Measurements from ENCODE around the gene SMYD3.

The SMYD3 gene

DNA sequence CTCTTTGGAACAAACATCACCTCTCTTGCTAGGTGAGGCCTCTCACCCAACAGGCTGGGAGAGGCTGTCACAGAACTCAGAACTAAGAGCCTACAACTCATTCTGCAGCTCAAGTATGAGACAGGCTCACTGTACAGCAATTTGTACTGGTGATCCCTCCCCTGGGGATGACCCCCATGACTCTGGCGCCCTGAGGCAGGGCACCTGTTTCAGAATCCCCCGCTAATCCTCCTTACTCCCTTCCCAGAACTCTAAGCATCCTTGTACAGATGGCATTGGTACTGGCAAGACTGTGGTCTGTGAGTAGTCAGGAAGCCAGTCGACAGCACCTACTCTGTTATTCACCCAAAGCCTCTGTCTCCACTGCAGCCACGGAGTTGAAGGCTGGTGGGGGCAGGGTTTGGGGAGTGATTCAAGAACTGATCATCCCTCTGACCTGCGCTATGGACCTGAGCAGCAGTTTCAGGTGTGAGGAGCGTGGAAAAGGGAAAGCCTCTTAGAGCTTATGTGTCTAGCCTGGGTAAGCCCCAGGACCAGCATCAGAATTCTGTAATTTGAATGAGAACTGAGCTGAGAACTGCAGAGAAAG, 696.8 kb downstream of the SMYD3 start:
- DNase-seq, result no peak

DNA sequence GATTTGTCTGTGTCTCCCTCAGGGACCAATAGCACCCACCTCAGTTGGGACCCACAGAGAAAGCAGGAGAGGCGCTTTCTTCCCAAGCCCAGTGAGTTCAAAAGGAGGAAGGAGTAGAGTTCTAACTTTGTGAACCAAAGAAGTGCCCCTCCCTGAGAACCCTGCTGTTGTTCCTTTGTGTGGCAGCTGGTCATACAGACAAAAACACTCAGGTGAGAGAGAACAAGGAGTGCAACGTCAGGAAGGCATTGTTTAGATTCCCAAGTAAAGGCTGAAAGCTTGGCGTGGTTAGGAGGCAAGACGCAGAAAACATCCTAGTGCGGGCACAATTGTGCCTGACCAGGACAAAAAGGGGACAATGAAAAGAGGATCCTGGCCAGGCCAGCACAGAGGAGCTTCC, 697.7 kb downstream of the SMYD3 start:
- no peak for DNase-seq

DNA sequence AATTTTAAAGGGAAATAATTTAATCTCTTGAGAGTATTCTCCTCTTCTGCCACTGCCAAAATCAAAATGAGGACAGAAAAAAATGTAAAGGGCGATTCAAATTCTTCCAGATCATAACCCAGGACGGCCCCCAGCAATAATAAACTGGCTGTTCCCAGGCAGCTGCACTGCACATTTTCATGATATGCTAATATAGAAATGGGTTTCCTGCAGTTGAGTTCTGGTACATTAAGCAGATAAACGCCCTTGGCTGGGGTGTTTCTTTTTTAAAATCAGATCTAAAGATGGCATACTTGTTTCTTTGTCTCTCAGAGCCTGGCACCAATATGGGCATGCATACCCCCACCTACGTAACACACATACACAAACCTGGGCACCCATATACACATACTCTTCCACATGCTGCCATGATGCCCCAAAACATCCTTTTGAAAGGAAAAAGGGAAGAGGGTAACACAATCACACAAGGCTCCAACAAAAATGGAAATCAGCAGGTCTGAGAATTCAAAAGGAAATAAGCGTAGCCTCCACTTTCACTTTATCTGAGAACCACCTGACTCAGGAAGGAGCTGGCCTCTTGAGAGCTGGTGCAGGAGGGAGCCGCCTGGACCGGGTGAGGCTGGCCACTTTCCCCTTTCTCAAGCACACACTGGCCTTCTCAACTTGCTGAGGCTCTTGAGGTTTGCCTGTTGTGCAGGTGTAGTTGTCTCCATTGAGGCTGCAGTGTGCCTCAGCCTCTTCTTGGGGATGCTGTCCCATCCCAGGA, 698.9 kb downstream of the SMYD3 start:
- no peak for DNase-seq

DNA sequence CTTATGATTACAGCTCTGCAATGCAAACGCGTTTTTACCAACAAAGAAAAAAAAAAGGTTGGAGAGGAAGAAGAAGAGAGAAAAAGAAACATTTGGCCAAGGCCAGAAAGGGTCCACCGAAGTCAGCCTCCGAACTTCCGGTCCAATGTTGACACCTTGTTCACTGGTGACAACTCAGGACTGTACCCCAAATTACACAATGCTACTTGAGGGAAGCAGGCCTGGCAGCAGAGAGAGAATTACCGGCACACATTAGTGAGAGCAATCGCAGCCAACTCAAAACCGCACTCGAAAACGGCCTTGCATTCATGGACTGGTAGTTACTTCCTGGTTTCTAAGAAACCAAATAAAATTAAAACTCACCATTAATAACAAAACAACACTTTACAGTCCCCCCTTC, 699.8 kb downstream of the SMYD3 start:
- no peak for DNase-seq

DNA sequence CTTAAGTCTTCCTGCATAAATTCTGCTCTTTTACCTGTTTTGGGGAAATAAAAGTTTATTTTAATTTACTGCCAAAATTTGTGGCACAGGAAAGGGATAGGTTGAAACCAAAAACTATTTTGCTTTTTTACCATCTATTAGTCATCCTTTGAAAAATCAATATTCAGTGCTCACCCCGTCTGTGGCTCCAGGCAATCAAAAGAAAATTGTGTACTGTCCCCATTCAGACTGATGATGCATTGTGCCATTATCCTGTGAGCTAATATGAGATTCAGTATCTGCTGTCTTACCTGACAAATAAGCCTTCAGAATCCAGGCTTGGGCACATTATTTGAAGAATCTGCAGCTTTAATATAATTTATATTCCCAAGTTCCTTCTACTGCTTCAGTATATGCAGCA, 701.5 kb downstream of the SMYD3 start:
- no peak for DNase-seq

DNA sequence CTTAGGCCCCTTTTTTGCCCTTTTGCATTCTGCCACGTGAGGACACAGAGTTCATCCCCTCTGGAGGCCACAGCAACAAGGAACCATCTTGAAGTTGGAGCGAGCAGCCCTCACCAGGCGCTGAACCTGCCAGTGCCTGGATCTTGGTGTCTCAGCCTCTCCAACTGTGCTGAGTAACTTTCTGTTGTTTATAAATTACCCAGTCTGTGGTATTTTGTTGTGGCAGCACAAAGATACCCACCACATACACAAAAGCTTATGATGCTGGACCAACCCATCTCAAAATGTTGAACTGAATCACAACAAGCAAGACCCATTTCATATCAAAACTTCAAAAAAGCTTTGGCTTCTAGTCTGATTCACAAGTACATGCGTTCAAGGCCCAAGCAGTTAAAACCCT, 702.4 kb downstream of the SMYD3 start:
- DNase-seq, result no peak

DNA sequence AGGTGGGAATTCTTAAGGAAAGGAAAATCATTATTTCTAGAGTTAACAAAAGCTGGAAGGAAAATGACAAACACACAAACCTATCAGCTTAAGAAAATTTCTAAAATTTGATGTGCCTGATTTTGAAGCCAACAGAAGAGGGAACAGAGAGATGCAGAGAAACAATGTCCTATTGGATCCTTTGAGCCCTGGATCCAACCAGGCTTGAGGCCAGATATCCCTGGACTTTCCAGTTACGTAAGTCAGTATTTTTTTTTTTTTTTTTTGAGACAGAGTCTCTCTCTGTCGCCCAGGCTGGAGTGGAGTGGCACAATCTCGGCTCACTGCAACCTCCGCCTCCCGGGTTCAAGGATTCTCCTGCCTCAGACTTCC, 703.4 kb downstream of the SMYD3 start:
- DNase-seq, result no peak

DNA sequence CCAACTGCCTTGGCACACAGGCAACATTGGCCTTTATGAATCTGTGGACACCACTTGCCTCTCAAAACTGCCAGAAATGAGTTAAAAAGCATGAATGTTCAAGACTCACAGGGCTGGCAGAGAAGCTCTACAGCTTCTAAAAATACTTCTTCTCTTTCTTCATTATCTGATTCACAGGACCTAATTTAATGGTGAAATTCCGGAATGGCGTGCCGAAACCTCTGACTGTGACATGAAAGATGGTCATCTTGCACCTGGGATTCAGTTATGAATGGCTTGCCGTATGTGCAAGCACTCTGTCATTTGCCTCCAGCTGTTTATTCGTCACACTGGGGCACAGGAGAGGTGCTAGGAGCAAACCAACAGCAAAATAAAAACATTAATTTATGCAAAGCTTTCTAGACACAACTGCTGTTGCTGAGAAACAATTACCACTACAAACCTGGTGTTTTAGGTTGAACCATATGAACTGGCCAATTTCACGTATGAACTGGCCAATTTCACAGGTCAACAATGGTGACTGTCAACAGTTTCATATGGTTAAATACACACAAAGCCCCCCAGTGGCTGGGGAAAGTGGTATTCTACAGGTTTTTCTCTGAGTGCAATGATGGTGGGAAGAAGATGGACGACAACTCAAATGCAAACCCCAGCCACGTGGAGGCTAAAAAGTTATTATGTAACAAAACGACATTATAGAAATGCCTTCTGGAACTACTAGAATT, 704.0 kb downstream of the SMYD3 start:
- DNase-seq, result no peak

DNA sequence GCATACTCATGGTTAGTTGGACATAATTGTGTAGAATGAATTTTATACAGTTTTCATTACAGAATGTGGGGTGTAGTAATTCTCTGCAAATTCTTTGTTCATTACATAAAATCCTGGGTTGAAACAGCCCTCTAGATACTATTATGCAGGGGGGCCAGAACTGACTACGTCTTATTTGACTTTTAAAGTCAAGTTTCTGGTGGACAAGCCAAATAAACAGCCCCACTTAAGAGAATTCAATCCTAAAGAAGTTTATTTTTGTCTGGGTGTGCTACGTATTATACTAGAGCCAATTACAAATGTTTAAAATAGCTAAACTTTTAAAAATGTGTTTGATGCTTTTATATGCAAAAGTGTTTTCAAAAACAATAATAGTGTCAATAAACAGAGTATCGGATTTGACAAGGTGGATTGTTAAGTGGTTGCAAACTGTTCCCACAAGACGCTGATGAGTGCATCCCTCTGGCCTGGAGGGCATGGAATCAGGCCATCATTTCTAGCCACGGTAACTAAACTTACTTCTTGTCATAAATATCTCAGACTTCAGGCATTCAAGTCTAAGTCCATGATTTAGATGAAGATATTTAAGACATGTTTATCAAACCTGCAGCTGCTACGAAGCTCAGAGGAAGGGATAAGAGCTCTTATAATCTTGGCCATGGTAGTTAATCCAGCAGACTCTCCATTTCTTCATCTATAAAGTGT, 706.0 kb downstream of the SMYD3 start:
- no peak for DNase-seq

DNA sequence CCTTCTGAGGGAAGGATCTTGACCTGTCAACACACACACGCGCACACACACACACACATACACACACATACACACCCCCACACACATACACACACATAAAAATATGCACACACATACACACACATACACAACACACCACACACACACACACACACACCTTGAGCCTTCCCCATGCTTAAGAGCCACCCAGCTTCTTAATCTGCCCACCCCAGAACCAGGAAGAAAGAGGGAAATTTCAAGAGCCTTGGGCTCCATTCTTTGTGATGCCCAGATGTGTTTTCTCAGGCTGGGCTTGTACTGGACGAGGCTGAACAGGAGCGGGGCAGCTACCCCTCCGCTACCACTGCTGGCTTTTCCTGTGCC, 708.7 kb downstream of the SMYD3 start:
- no peak for DNase-seq

DNA sequence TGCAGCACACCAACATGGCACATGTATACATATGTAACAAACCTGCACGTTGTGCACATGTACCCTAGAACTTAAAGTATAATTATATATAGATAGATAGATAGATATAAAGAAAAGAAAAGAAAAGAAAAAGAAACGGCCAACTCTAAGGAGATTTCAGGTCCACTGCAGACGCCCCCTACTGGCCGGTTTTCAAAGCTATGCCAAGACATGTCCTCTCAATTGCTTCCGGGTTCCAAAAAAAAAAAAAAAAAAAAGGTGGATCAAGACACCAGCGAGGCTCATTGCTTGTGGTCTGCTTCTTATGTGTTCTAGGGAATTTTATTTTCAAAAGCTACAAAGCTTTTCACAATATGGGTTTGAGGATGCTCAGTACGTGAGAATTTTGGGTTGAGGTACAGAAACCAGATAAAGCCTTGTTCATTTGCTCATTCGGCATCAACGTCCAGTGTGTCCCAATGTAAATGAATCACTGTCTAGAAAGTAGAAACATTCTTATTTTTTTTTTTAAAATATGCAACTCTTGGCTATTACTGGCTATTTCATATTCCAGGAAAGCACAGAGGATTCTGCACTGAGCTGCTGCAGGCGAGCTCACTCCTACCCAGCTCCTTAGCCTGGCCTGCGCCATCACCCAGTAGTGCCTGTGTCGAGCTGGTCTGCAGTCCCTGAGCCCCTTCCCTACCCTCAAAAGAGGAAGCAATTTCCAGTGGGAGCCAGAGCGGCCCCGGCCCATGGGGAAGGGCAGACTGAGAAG, 709.3 kb downstream of the SMYD3 start:
- DNase-seq, result no peak

DNA sequence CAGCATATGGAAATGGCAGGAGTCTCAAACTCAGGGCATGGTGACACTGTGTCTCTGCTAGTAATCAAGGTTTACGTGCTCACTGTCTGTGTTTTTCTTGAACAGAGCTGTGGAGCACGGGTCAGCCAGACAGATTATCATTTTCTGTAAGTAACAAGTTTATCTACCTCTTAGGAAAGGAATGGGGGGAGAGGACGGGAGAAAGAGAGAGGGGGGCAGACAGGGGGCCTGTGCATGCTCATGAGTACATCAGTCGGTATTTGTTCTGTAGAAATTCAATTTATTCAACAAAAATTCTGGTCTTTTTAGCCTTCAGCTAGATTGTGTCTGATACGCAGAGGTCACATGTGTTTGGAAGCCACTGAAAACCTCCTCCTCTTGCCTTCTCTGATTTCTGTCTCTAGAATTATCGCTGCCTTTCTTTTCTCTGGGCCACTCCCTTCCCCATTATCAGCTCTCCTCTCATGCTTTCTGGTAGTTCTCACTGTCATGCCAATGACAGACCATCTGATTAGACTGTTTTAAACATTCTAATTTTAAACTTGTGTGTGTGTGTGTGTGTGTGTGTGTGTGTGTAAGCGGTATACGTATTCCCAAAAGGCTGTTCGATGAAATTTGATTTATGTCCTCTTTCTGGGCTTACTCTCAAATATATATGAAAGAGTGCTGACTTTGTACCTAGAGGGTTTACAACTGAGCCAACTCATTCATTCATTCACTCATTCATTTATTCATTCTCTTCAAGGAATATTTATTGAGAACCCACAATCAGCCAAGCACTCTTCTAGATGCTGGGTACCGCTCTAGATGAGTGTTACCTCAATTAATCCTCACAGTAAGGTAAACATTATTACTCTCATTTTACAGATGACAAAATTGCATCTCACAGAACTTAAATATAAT, 715.4 kb downstream of the SMYD3 start:
- DNase-seq, result no peak

DNA sequence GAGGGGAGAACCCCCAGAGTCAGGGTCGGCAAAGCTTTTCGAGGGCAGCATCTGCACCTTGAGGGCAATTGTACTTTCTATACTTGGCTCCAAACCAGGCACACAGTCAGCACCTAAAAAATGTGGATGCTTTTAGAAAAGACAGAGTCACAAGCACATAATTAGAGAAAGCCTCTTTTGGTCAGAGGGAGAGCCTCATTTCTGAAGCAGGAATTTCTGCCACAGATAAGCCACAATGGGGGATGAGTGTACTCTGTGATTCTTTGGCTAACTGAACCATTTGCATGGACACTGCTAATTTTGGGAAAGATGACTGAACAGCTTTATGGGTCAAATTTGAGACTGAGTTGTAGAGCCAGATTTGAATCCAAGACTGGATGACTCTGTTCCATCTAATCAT, 716.6 kb downstream of the SMYD3 start:
- no peak for DNase-seq

DNA sequence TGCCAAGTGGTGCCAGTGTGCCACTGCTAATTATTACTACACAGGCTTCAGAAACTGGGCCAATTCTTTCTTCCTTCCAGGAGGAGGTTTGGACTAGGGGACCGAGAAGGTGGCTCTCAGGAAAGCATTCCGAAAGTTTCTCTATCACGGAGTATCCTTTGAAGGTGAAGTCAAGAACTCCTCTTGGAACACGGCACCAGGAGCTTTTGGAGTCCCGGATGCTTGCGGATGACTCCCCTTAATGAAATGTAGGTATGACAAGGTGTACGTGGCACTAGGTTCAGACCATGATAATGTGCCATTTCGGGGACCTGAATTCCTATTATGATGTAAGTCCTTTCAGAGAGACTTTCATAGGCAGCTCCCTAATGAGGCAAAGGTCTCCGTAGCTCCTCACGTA, 718.2 kb downstream of the SMYD3 start:
- DNase-seq, result no peak

DNA sequence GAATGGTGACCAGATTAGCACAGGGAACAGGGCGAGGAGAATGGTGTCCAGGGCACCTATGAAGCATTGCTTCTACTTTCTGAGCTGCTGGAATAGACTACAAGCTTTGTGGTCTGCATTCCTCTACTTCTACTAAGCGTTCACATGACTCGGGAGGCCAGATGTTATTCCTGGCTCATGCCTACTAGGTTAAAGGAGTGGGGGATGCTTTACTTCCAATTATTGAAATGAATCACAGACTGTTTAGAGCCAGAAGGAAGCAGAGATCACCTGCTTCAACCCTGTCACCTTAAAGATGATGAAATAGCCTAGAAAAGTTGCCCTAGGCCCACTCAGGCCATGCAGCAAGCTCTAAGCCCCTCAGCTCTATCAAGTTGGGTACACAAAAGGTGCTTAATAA, 718.8 kb downstream of the SMYD3 start:
- no peak for DNase-seq

DNA sequence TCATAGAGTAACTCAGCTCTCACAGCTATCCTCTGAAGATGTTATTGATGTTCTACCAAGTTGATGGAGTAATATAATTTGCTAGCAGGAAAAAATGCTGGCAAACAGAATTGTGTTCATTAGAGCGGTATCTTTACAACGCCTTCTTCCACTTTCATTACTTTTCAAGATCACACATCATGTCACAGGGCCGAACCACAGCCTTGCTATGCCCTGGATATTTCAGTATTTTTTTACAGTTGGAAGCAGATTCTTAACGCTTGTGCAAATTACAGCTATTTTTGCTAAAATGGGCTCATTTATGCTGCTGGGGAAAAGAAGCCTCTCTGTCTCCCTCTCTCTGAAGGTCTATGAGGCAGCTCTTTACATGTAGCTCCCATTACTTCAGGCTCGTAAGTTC, 720.1 kb downstream of the SMYD3 start:
- DNase-seq, result no peak

DNA sequence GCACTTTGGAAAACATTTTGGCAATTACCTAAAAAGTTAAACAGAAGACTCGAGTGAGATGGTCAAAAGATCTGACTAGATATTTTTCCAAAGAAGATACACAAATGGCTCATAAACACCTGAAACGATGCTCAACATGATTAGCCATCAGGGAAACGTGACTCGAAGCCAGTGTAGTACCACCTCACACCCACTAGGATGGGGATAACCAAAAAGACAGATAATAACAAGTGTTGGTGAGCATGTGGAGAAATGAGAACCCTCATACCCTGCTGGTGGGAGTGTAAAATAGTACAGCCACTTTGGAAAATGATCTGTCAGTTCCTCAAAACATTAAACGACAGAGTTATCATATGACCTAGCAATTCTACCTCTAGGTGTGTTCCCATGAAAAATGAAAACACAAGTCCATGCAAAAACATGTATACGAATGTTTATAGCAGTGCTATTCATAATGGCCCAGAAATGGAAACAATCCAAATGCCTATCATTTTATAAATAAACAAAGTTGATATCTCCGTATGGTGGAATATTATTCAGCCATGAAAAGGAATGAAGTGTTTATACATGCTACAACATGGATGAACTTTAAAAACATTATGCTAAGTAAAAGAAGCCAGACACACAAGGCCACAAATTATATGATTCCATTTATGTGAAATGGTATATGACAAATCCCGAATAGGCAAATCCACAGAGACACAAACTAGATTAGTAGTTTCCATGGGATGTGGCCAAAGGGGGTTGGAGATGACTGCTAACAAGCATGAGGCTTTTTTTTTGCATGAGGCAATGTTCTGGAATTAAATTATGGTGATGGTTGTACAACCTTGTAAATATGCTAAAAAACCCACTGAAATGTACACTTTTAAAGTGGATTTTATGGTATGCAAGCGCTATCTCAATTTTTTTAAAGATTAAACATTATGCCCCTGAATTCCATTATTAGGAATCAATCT, 727.0 kb downstream of the SMYD3 start:
- no peak for DNase-seq

DNA sequence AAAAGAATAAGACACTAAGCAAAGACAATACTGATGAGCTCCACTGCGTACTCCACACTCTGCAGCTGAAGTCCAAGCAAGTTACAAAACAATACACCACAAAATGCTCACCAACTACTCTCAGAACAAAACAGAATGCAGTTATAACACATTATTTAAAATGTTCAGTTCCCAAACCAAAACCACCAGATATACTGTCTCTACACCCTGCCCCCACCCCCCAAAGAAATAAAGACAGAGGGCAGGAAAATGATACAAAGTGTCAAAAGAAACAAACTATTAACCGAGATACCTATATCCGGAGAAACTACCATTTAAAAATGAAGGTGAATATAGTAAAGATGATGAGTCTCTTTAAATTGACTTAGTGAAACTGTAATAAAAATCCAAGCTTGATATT, 729.3 kb downstream of the SMYD3 start:
- DNase-seq, result no peak

DNA sequence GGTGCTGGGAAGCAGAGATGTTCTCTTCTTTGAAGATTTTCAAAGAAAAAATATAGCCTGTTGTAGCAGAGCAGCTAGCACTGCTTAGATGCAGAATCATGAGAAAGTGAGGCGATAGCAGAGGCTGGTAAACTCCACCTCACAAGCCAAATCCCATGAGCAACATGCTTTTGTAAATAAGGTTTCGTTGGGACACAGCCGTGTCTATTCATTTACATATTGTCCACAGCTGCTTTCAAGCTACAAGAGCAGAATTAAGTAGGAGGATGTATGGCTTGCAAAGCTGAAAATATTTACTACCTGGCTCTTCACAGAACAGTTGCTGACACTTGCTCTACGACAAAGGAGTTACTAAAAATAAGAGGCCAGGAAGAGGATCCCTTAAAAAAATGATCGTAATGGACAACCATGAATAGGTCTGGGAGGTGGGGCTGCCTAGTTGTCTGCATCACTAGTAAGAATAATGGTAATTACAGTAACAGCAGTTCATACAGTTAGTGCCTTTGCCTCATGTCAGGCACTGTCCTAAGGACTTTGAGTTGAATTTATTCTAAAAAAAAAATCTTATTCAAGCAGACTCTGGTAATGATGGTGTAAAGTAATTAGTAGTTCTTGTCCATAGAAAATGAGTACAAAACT, 730.3 kb downstream of the SMYD3 start:
- no peak for DNase-seq

DNA sequence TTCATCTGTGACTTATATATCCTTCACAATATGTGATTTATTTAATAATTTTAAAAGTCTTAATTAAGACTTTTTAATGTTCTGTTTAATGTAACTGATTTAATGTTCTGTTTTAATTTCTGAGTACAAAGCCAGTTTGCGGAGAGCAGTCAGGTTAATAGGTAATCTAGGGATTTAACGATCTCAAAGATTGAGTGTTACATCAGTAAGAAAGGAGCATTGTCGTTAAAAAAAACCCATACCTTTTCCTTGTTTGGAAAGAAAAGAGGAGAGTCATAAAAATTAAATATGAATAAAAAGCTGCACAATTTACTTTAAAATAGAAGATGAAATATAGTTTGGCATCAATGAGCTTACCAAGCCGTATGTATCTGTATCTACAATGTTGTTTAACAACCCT, 730.9 kb downstream of the SMYD3 start:
- DNase-seq, result no peak

All from activated effector memory CD4-positive, alpha-beta T cell treated with Interleukin-2 at 50 U/mL for 16 hours (primary cell).